ENCODE data around the gene GPX2. TPM values are rescaled to one million over a fixed set of nuclear protein-coding genes. Genes with fewer than 3 reads are reported as not detected.
A peak's percentile ranks its signal among the peaks of the same experiment; 100 is the strongest.

GPX2 gene
- total RNA-seq, result 68.1 TPM

GRCh38 chr14:64942531-64943111, at the start of gene GPX2:
TSS of gene GPX2 (minus strand) at chr14:64942745. CDS start at chr14:64942726, 19 bp downstream.
- ATAC-seq, result peak; percentile 92

DNA sequence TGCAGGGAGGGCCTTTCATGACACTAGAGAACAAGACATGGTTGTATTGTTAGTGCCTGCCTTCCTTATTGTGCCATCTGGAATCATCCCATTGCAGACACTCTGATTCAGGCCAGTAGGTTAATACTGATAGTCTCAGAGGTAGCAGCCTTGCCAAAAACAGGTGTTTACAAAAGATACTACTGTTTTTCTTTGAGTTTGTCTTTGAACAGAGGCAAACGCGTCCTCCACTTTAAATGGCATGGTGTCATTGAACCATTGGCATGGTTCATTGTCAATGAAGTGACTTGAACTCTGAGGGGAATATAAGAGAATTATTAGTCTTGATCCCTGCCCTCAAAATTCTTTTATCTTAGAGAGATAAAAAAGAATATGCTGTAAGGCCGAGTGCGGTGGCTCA, 48.4 kb upstream of the GPX2 start:
- no peak for ATAC-seq

DNA sequence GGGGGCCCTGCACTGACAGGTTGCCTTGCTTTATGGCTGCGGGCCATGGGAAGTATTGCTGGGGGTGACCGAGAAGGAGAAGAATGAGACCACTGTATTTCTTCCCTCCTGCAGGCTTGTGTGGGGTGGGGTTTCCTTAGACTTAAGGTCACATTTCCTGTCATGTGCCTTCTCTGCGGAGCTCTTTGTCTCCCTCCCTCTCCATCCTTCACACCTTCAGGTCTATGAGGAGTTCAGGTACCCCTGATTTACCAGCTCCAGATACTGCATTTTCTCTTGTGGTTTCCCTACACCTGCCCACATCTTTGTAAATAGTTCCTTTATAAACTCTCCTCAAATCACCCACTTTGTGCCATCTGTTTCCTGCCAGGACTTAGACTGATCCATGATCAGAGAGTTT, 47.8 kb upstream of the GPX2 start:
- ATAC-seq, result no peak

DNA sequence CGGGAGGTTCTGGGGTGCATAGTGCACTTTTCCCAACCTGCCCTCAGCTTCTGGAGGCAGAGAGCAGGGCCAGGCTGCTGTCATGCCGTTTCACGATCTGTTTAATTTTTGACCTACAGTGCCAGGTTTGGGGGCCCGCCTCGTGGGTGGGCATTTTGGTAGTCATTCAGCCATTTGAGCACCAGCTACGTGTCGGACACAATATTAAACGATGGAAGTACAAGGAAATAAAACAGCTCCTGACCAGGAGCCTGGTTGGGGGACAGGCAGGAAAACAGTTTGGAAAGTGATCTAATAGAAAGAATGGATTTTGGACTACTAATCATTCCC, 44.9 kb upstream of the GPX2 start:
- no peak for ATAC-seq

DNA sequence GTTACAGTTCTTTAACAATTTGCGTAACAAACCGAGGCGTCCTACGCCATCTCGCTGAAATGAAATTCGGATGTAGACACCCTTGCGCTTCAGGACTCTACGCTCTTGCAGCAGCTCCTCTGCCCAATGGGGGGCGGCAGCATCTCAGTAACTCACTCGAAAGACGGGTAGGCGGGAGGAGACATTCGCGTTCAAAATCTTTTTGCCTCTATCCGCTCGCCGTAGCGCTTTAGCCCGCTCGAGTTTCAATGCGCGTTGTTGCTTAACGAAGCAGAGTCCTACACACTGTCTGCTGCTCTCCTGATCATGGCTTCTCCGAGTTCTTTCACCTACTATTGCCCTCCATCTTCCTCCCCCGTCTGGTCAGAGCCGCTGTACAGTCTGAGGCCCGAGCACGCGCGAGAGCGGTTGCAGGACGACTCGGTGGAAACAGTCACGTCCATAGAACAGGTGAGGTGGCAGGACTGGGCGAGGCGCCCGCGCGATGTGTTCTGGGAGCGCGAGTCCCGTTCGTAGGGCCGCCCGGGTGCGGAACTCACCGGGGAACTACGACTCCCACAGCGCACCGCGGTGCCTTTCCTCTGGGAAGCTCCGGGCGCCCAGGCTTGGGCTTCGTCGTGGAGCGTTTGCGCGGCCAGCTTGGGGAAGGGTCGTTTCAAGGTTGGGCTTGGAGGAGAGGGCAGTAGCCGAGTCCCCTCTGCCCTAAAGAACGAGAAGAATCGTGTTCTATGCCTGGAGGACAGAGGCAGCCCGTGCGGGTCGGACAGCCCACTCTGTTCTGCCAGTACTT, 44.3 kb upstream of the GPX2 start, which contains the start of gene FNTB:
TSS of gene FNTB (plus strand) at position 248 of the 790 bp plus-strand sequence. CDS start at position 307, 59 bp downstream.
- peak; percentile 97 for ATAC-seq

GRCh38 chr14:64983439-64984310, 41.1 kb upstream of the GPX2 start:
- no peak for ATAC-seq

GRCh38 chr14:64979336-64980074, 37.0 kb upstream of the GPX2 start:
- ATAC-seq, result no peak

DNA sequence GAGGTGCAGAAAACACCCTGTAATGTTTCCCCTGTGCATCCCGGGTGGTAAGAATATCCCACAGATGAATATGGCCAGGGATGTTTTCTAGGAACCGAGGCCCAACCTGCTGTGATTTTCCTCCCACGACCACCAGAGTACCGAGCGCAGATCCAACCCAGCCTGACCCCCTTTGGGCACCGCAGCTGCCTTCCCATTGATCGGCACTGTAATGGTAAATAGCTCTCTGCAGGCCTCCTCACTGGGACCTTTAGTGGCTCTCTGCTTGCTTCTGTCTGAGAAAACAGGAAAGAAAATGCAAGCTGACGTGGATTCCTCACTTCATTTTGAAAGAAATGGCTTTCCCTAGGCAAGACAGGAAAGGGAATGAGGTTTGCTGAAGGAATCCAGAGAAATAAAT, 32.0 kb upstream of the GPX2 start:
- no peak for ATAC-seq

- no peak for ATAC-seq
Observed at GRCh38 chr14:64973826-64974225, 31.3 kb upstream of the GPX2 start.

GRCh38 chr14:64973026-64973442, 30.5 kb upstream of the GPX2 start:
- no peak for ATAC-seq

GRCh38 chr14:64971943-64972791, 29.6 kb upstream of the GPX2 start, which contains the start of gene RAB15:
TSS of gene RAB15 (minus strand) at chr14:64972336. CDS start at chr14:64972076, 260 bp downstream.
- ATAC-seq, result peak; percentile 38

DNA sequence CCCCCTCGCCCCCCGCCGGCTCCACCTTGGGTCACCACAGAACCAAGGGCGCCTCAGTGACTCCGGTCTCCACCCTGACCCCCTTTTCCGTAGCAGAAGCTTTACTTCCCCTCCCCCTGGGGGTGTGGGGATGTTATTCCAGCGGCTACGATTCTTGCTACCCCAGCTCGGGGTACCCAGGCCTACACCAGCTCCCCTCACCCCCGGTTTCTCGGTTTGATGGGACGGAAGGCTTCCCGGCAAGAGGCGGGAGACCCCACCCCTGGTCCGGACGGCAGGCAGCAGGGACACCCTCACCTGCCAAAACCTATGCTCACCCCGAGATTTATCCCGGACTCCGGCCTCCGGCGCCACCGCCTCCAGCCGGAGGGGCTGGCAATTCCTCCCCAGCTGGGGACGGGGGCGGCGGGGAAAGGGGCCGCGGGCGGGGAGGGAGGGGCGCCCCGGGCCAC, 29.0 kb upstream of the GPX2 start:
- no peak for ATAC-seq

DNA sequence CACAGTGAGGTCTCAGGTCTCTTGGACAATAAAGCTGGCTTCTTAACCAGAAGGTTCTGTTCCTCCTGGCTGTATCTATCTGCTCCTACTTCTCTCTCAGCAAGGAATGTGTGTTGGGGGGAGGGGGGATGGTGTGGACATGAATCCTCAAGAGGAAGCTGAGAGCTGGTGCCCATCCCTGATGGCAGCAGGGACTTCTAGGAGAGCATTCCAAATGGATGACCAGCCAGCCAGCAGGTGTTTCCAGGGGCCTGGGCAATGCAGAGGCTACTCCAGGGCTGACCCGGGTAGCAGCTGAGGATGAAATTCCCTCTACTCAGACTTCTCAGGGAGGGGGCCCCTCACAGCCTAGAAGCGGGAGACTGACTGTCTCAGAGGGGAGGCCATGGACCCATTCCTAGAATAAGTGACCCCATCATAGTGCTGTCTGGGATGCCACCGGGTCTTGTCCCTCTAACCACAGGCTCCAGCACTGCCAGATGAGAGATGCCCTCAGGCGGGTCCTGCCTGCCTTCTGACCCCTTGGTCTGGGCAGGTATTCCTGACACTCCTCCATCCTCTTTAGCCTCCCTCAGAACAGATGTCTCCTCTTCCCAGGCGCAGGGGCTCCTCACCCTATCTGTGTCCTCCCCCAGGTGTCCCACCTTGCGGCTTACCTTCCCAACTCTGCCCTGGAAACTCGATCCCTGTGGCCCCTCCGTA, 28.4 kb upstream of the GPX2 start:
- ATAC-seq, result no peak

DNA sequence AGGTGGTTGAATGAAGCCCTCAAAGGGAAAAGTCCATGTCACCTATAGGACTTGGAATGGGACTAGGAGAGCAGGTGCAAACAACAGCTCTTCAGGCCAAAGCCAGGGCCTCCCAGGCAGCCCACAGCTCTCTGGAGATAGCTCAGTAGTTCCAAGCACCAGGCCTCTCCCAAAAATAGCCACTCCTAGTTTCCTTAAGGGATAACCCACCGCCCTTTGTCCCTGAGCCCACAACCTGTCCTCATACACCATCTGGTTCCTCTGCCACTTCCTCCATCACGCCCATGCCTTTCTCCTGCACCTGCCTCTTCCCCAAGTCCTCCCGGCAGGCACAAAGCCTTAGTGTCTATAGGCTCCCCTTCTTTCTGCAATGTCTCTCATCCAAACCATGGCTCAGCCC, 27.5 kb upstream of the GPX2 start:
- no peak for ATAC-seq

DNA sequence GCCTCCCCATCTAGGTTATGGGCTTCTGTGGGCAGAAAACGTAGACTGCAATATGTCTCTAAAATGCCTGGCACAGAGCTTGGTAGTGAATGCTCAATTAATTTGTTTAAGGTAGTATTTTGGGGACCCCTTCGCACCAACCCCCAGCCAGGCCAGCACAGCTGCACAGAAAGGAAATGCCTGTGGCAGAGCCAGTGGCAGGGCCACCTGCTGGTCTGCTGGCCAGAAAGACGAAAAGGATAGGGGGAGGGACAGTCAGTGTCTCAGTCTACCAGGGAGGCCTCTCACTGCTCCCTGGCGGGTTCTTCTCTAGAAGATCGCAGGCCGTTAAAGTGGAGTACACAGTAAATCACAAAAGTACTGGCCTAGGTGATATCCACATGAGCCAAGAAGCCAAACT, 26.1 kb upstream of the GPX2 start:
- ATAC-seq, result no peak

DNA sequence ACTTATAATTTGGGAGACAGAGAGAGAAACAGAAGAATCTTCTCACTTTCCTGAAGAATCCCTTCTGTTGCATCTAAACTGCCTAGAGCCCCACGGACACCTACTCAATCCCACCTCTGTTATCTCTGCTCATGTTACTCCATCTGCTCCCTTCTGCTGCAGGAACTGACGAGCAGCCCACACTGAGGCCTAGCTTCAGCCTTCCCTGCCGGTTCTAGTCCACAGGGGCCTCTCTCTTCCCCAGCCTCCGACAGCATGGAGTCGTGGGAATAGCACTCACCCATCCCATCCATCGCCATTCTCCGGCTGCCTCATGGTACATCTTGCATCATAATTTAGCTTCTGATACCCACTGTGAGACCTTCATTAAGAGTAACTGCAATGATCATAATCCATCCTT, 25.6 kb upstream of the GPX2 start:
- ATAC-seq, result no peak

DNA sequence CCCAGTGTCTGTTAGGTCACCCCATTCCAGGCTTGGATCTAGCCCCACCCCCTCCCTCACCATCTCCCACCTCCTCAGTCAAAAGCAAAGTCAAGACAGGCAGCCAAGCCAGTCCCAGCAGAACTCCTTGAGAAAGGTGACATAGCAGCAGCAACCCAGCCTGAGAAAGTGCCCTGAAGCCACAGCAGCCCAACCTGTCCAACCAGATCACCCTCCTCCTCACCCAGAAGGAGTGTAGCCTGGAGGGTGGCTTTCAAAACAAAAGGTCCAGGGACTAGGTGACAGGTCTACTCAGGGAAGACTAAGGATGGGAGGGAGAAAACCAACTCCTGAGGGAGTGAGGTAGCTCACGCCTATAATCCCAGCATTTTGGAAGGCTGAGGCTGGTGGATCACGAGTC, 24.4 kb upstream of the GPX2 start:
- peak; percentile 85 for ATAC-seq

GRCh38 chr14:64965356-64966000, 22.9 kb upstream of the GPX2 start:
- no peak for ATAC-seq

GRCh38 chr14:64963611-64964010, 21.1 kb upstream of the GPX2 start:
- no peak for ATAC-seq

DNA sequence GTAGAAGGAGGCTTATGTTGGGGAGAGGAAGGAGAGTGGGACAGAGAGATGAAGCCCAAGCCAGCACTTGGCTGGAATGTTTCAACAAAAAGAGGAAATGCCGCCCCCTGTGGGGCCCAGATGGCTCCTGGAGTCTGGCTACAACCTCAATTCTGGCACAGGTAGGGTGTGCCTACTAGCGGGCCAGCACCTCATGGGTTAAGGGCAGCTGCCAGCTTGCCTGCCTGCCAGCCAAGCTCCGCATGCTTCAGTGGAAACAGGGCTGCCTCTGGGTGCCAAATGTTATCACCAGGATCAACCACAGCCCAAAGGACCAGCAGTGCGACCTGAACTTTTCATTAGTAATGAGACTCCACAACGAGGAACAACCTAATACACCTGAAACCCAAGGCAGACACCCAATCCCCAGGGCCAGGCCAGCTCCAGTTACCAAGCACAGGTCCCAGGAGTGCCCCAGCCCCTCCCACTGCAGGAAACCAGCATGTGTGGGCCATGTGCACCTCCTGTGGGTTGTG, 18.3 kb upstream of the GPX2 start:
- peak; percentile 63 for ATAC-seq
